GM06990 (cell line): ENCODE data around the gene TMPRSS9.

Experiments used
- DNase-seq: peaks from one replicate; pipeline ENCODE4 v3.0.0-alpha.2; 2011; ENCODE audit not compliant: insufficient read length; ENCODE audit errors: extremely low read depth
- H3K27me3 ChIP-seq: replicated peaks from 2 replicates; pipeline ENCODE4 v1.6.0; 2011; ENCODE audit warnings: low read length; ENCODE audit not compliant: control insufficient read depth, insufficient read depth
- H3K36me3 ChIP-seq: 2 replicates; pipeline ENCODE4 v1.5.1; 2011; ENCODE audit warnings: low read length; ENCODE audit not compliant: control insufficient read depth, insufficient read depth
- H3K4me3 ChIP-seq: replicated peaks from 2 replicates; pipeline ENCODE4 v1.5.1; 2011; ENCODE audit warnings: low read depth, mild to moderate bottlenecking, control low read depth, low read length
- CTCF ChIP-seq: IDR thresholded peaks from 2 replicates; pipeline ENCODE4 v1.5.1; 2011; ENCODE audit warnings: low read length, control low read depth, mild to moderate bottlenecking, inconsistent platforms; ENCODE audit not compliant: insufficient read depth, poor library complexity, severe bottlenecking

Gene TMPRSS9

GRCh38 chr19:2428321-2428690 lies 68.2 kb downstream of the TMPRSS9 start:
- Histone ChIP-seq H3K36me3 (peaks cover 24% of the 10 kb centered on the region), H3K4me3 (no peak overlapping the region; the same call in 1 of the 2 replicates), H3K27me3 (no peaks in the 10 kb centered on the region)
- TF ChIP-seq CTCF, result no peak
- DNase-seq, result peak; percentile 35

- TF ChIP-seq CTCF, result no peak
- DNase-seq, result peak; percentile 26
- H3K27me3 ChIP-seq, result no peaks in the 10 kb centered on the region
- H3K36me3 ChIP-seq, result peaks cover 24% of the 10 kb centered on the region
- H3K4me3 ChIP-seq, result no peak overlapping the region
Measured at GRCh38 chr19:2428756-2429711, 69.0 kb downstream of the TMPRSS9 start.

- Histone ChIP-seq H3K4me3 (no peak overlapping the region), H3K27me3 (no peaks in the 10 kb centered on the region), H3K36me3 (peaks cover 31% of the 10 kb centered on the region)
- peak; percentile 15 for DNase-seq
- TF ChIP-seq CTCF, result no peak
Measured at GRCh38 chr19:2429917-2430535, 70.0 kb downstream of the TMPRSS9 start.

- H3K27me3 ChIP-seq, result no peaks in the 10 kb centered on the region
- TF ChIP-seq CTCF, result no peak
- no peak overlapping the region for H3K4me3 ChIP-seq
- no peak for DNase-seq
- peaks cover 28% of the 10 kb centered on the region for H3K36me3 ChIP-seq
Measured at GRCh38 chr19:2431318-2432055, 71.4 kb downstream of the TMPRSS9 start.

GRCh38 chr19:2432131-2432848 lies 72.2 kb downstream of the TMPRSS9 start:
- Histone ChIP-seq H3K4me3 (no peak overlapping the region), H3K36me3 (peaks cover 31% of the 10 kb centered on the region), H3K27me3 (no peaks in the 10 kb centered on the region)
- TF ChIP-seq CTCF, result no peak
- DNase-seq, result no peak
